ENCODE data around the gene NCOA7.
"Not testable (repeated sequence)": the region's sequence is repeated elsewhere in the genome, so short reads cannot be mapped to it uniquely, and the experiment has no call there.

NCOA7 gene

GRCh38 chr6:125844989-125845388 lies 54.2 kb downstream of the NCOA7 start:
- ATAC-seq: no peak
- TF ChIP-seq ZNF8 (CRISPR knock-in tag; IDR thresholded peaks at IDR 0.05) (no peak), PPARA (CRISPR knock-in tag; IDR thresholded peaks at IDR 0.05; ENCODE audit: borderline replicate concordance) (no peak), TOX (CRISPR knock-in tag; IDR thresholded peaks at IDR 0.05; ENCODE audit: borderline replicate concordance) (no peak), POU6F1 (CRISPR knock-in tag; IDR thresholded peaks at IDR 0.05; ENCODE audit: borderline replicate concordance, low read depth) (no peak), ARNTL (CRISPR knock-in tag; IDR thresholded peaks at IDR 0.05; ENCODE audit: borderline replicate concordance, low read depth) (no peak), SNAI2 (CRISPR knock-in tag; IDR thresholded peaks at IDR 0.05) (no peak), ZFP30 (CRISPR knock-in tag; IDR thresholded peaks at IDR 0.05) (no peak), OSR1 (CRISPR knock-in tag; IDR thresholded peaks at IDR 0.05) (no peak), BACH2 (CRISPR knock-in tag; IDR thresholded peaks at IDR 0.05; ENCODE audit: borderline replicate concordance) (no peak)
- TF ChIP-seq, protein P1, sequence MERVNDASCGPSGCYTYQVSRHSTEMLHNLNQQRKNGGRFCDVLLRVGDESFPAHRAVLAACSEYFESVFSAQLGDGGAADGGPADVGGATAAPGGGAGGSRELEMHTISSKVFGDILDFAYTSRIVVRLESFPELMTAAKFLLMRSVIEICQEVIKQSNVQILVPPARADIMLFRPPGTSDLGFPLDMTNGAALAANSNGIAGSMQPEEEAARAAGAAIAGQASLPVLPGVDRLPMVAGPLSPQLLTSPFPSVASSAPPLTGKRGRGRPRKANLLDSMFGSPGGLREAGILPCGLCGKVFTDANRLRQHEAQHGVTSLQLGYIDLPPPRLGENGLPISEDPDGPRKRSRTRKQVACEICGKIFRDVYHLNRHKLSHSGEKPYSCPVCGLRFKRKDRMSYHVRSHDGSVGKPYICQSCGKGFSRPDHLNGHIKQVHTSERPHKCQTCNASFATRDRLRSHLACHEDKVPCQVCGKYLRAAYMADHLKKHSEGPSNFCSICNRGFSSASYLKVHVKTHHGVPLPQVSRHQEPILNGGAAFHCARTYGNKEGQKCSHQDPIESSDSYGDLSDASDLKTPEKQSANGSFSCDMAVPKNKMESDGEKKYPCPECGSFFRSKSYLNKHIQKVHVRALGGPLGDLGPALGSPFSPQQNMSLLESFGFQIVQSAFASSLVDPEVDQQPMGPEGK (CRISPR knock-in tag; IDR thresholded peaks at IDR 0.05; ENCODE audit: borderline replicate concordance): no peak

DNA sequence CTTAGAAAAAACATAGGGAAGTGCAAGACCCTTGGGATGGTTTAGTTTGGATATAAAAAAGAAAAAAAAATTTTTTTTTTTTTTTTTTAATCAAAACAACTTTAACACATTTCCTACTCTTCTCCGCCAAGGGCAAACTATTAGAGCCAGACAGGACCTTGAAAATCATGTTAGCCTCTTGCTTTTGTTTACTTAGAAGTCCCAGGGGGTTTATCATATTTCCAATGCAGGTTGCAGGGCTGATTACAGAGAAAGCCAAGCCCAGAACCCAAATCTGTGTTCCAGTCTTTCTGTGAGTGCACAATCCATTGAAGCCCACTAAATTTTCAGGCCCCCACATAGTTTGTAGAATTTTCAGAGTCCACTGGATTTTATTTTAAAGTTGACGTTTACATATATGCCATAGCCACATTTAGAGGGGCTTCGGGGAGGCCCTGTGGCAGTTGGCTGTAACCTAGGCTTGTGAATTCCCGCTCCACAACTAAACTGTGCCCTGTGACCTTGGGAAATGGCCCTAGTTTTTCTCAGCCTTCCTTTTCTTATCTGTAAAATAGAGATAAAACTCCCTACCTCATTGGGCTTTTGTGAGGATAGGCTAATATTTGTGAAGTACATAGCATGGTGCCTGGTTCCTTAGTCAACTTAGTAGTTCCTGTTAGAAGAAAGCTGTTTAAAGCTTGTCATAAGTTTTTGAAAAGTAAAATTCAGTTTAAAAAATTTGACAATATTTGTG lies 55.7 kb downstream of the NCOA7 start:
- no peak for ATAC-seq
- no peak for TF ChIP-seq TSHZ2 (CRISPR knock-in tag; IDR thresholded peaks at IDR 0.05)
- TF ChIP-seq ZNF8 (CRISPR knock-in tag; IDR thresholded peaks at IDR 0.05): no peak
- TF ChIP-seq GLIS3 (CRISPR knock-in tag; IDR thresholded peaks at IDR 0.05): no peak
- TF ChIP-seq, protein P2, sequence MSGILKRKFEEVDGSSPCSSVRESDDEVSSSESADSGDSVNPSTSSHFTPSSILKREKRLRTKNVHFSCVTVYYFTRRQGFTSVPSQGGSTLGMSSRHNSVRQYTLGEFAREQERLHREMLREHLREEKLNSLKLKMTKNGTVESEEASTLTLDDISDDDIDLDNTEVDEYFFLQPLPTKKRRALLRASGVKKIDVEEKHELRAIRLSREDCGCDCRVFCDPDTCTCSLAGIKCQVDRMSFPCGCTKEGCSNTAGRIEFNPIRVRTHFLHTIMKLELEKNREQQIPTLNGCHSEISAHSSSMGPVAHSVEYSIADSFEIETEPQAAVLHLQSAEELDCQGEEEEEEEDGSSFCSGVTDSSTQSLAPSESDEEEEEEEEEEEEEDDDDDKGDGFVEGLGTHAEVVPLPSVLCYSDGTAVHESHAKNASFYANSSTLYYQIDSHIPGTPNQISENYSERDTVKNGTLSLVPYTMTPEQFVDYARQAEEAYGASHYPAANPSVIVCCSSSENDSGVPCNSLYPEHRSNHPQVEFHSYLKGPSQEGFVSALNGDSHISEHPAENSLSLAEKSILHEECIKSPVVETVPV (CRISPR knock-in tag; IDR thresholded peaks at IDR 0.05): no peak
- no peak for TF ChIP-seq ISL1 (CRISPR knock-in tag; IDR thresholded peaks at IDR 0.05)
- no peak for TF ChIP-seq ZNF70 (CRISPR knock-in tag; IDR thresholded peaks at IDR 0.05)
- TF ChIP-seq RARB (CRISPR knock-in tag; IDR thresholded peaks at IDR 0.05): no peak
- TF ChIP-seq ESRRG (CRISPR knock-in tag; IDR thresholded peaks at IDR 0.05): no peak
- TF ChIP-seq BACH2 (CRISPR knock-in tag; IDR thresholded peaks at IDR 0.05; ENCODE audit: borderline replicate concordance): no peak
- TF ChIP-seq, protein P1 (CRISPR knock-in tag; IDR thresholded peaks at IDR 0.05; ENCODE audit: borderline replicate concordance): no peak
- TF ChIP-seq TOX (CRISPR knock-in tag; IDR thresholded peaks at IDR 0.05; ENCODE audit: borderline replicate concordance): no peak
- no peak for TF ChIP-seq ZFP3 (CRISPR knock-in tag; IDR thresholded peaks at IDR 0.05)
- no peak for TF ChIP-seq SNAI2 (CRISPR knock-in tag; IDR thresholded peaks at IDR 0.05)
- TF ChIP-seq ZNF565 (CRISPR knock-in tag; conservative IDR thresholded peaks at IDR 0.05; ENCODE audit: low read depth): no peak
- TF ChIP-seq TCF4 (CRISPR knock-in tag; IDR thresholded peaks at IDR 0.05; ENCODE audit: borderline replicate concordance): no peak
- no peak for TF ChIP-seq ZC3H10 (CRISPR knock-in tag; IDR thresholded peaks at IDR 0.05)
- TF ChIP-seq ARNTL (CRISPR knock-in tag; IDR thresholded peaks at IDR 0.05; ENCODE audit: borderline replicate concordance, low read depth): no peak
- TF ChIP-seq, protein P3, sequence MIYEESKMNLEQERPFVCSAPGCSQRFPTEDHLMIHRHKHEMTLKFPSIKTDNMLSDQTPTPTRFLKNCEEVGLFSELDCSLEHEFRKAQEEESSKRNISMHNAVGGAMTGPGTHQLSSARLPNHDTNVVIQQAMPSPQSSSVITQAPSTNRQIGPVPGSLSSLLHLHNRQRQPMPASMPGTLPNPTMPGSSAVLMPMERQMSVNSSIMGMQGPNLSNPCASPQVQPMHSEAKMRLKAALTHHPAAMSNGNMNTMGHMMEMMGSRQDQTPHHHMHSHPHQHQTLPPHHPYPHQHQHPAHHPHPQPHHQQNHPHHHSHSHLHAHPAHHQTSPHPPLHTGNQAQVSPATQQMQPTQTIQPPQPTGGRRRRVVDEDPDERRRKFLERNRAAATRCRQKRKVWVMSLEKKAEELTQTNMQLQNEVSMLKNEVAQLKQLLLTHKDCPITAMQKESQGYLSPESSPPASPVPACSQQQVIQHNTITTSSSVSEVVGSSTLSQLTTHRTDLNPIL (CRISPR knock-in tag; IDR thresholded peaks at IDR 0.05; ENCODE audit: low read depth): no peak
- TF ChIP-seq CSDC2 (CRISPR knock-in tag; IDR thresholded peaks at IDR 0.05): no peak
- no peak for TF ChIP-seq POU6F1 (CRISPR knock-in tag; IDR thresholded peaks at IDR 0.05; ENCODE audit: borderline replicate concordance, low read depth)

DNA sequence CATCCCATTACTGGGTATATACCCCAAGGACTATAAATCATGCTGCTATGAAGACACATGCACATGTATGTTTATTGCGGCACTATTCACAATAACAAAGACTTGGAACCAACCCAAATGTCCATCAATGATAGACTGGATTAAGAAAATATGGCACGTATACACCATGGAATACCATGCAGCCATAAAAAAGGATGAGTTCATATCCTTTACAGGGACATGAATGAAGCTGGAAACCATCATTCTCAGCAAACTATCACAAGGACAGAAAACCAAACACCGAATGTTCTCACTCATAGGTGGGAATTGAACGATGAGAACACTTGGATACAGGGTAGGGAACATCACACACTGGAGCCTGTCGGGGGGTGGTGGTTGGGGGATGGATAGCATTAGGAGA lies 57.5 kb downstream of the NCOA7 start:
- not testable (repeated sequence) for ATAC-seq
